K562 (cell line): ENCODE results near the gene UBASH3B.

Source experiments
- CTCF ChIP-seq, 3 experiments: IDR thresholded peaks in 2 of 3; conservative IDR thresholded peaks in 1 of 3; 2 replicates each; pipeline ENCODE4 v1.5.1; 2011 to 2012; ENCODE audit warnings: low read length in 3 of 3, mild to moderate bottlenecking in 3 of 3, control low read depth in 2 of 3, improper control_type of control experiment in 1 of 3, inconsistent platforms in 1 of 3, low read depth in 1 of 3, mixed read lengths in 1 of 3, moderate library complexity in 1 of 3; ENCODE audit not compliant: insufficient read depth in 2 of 3
- EGR1 ChIP-seq: fragments of 450-650 bp; conservative IDR thresholded peaks from 2 replicates; pipeline ENCODE4 v1.6.1; 2017; ENCODE audit warnings: mild to moderate bottlenecking
- EZH2 ChIP-seq: IDR thresholded peaks from 2 replicates; pipeline ENCODE4 v1.6.1; 2012; ENCODE audit warnings: low read depth, mild to moderate bottlenecking, inconsistent platforms, low read length, borderline replicate concordance
- FOXP4 ChIP-seq: sonication (generic); formaldehyde crosslinking; IDR thresholded peaks from 2 replicates; pipeline ENCODE4 v1.8.0; 2022; ENCODE audit warnings: mild to moderate bottlenecking, missing genetic modification reagents, borderline replicate concordance
- KAT7 ChIP-seq: sonication (generic); formaldehyde crosslinking; IDR thresholded peaks from 2 replicates; pipeline ENCODE4 v1.8.0; 2022; ENCODE audit warnings: missing genetic modification reagents, mild to moderate bottlenecking, borderline replicate concordance
- NCOA1 ChIP-seq: fragments of 450-650 bp; IDR thresholded peaks from 2 replicates; pipeline ENCODE4 v1.6.1; 2016; ENCODE audit warnings: low read depth
- POLR2AphosphoS5 ChIP-seq: IDR thresholded peaks from 2 replicates; pipeline ENCODE4 v1.6.1; 2011; ENCODE audit warnings: mild to moderate bottlenecking, low read depth, low read length, moderate library complexity; ENCODE audit not compliant: control insufficient read depth, insufficient read depth
- SRSF1 ChIP-seq: fragments of 200-400 bp; formaldehyde crosslinking; IDR thresholded peaks from 2 replicates; pipeline ENCODE4 v1.6.1; 2017; ENCODE audit warnings: mild to moderate bottlenecking, low read depth, low read length, moderate library complexity
- TEAD2 ChIP-seq: fragments of 450-650 bp; IDR thresholded peaks from 2 replicates; pipeline ENCODE4 v1.6.1; 2016; ENCODE audit warnings: missing genetic modification characterization, control low read depth, missing compliant biosample characterization
- YY1 ChIP-seq, 3 experiments: IDR thresholded peaks; 2 replicates each; pipeline ENCODE4 v1.6.1; 2011; ENCODE audit warnings: low read length in 2 of 3, mild to moderate bottlenecking in 2 of 3, moderate library complexity in 2 of 3, borderline replicate concordance in 1 of 3, control low read depth in 1 of 3, low read depth in 1 of 3; ENCODE audit not compliant: insufficient read depth in 3 of 3, insufficient replicate concordance in 2 of 3, control insufficient read depth in 1 of 3, insufficient read length in 1 of 3; ENCODE audit errors: extremely low read depth in 1 of 3

GRCh38 chr11:122746050-122746478 is 90.5 kb downstream of the UBASH3B start:
- TF ChIP-seq EGR1 (no peak; the same call in 1 of the 2 replicates), KAT7 (CRISPR knock-in tag) (no peak), CTCF (IDR thresholded peaks at IDR 0.05 in 2 of 3, conservative IDR thresholded peaks at IDR 0.05 in 1 of 3; ENCODE audit: insufficient read depth in 2 of 3, low read depth in 1 of 3, low read length in 3 of 3) (no peak), YY1 (IDR thresholded peaks at IDR 0.05; ENCODE audit: borderline replicate concordance in 1 of 3, control insufficient read depth in 1 of 3, extremely low read depth in 1 of 3, insufficient read depth in 3 of 3, insufficient read length in 1 of 3, insufficient replicate concordance in 2 of 3, low read depth in 1 of 3, low read length in 2 of 3) (no peak), POLR2AphosphoS5 (no peak), TEAD2 (tag) (no peak), EZH2 (no peak), FOXP4 (no peak), SRSF1 (no peak), NCOA1 (no peak)
